ENCODE results near the gene ROS1. TPM values are rescaled to one million over a fixed set of nuclear protein-coding genes. Genes with fewer than 3 reads are reported as not detected.
"Not testable (repeated sequence)": the region's sequence is repeated elsewhere in the genome, so short reads cannot be mapped to it uniquely, and the experiment has no call there.

ROS1 gene
- total RNA-seq, 2 donors from 2014 or later: not detected

GRCh38 chr6:117244979-117245378, 180.8 kb downstream of the ROS1 start:
- not testable (repeated sequence) for H3K9me3 Mint-ChIP-seq; H3K27ac Mint-ChIP-seq; ATAC-seq; DNase-seq (ENCODE audit: low spot score); H3K27me3 Mint-ChIP-seq; H3K4me3 Mint-ChIP-seq; H3K36me3 Mint-ChIP-seq; H3K4me1 Mint-ChIP-seq (ENCODE audit: low read depth in 2 of 2)

- H3K36me3 Mint-ChIP-seq; ATAC-seq; H3K4me1 Mint-ChIP-seq (ENCODE audit: low read depth in 2 of 2); H3K27me3 Mint-ChIP-seq; H3K27ac Mint-ChIP-seq; H3K9me3 Mint-ChIP-seq; DNase-seq (ENCODE audit: low spot score); H3K4me3 Mint-ChIP-seq: not testable (repeated sequence)
Observed at GRCh38 chr6:117244571-117244970, 181.2 kb downstream of the ROS1 start.

Other genes with a start within 250 kb of the ROS1 start
- not detected for gene VGLL2, start 160.4 kb downstream of the ROS1 start, total RNA-seq
- gene DCBLD1, start 56.7 kb upstream of the ROS1 start, total RNA-seq: 10 to 100 TPM; 11.5 to 14.9 TPM
- 10 to 100 TPM; 19.0 to 21.6 TPM for gene GOPC, start 176.6 kb upstream of the ROS1 start, total RNA-seq
- gene NUS1, start 249.5 kb upstream of the ROS1 start, total RNA-seq: 10 to 100 TPM; 52.7 to 59.1 TPM